ENCODE measurements around the gene ZFP1. TPM values are rescaled to one million over a fixed set of nuclear protein-coding genes. Genes with fewer than 3 reads are reported as not detected.
A peak's percentile ranks its signal among the peaks of the same experiment; 100 is the strongest.

ZFP1 gene
- total and polyA plus RNA-seq, 7 donors: 3.4 to 10.4 (median 6.2) TPM

GRCh38 chr16:75116081-75116910, 32.0 kb upstream of the ZFP1 start, which contains the start of gene LDHD:
Gene LDHD (minus strand): TSS chr16:75116780. CDS start chr16:75116720, 60 bp downstream.
- TF ChIP-seq CTCF (IDR thresholded peaks at IDR 0.05): no peak
- H3K9me3 ChIP-seq: peaks cover under 1% of the 10 kb centered on the region
- no peaks in the 10 kb centered on the region for H3K27me3 ChIP-seq (ENCODE audit: insufficient read depth in 3 of 3, low read length in 2 of 3)
- ATAC-seq (peak; percentile 98 to 99 (median 98)), DNase-seq (peak; percentile 85 to 94)
- H3K4me3 ChIP-seq: peak within 1 kb of the TSS; percentile 77
- peak within 1 kb of the TSS; percentile 84 for H3K27ac ChIP-seq
- H3K36me3 ChIP-seq (ENCODE audit: insufficient read depth in 1 of 2, low read depth in 1 of 2): peaks cover 0 to 22% of the 10 kb centered on the region in 2 donors
- H3K4me1 ChIP-seq: peaks cover 40% of the 10 kb centered on the region
- 20 to 41% (median 32%) methylated on average over 15 of the region's 15 CpGs for WGBS, 3 donors
- intact Hi-C loops (cut with DNase I): no loop called here

DNA sequence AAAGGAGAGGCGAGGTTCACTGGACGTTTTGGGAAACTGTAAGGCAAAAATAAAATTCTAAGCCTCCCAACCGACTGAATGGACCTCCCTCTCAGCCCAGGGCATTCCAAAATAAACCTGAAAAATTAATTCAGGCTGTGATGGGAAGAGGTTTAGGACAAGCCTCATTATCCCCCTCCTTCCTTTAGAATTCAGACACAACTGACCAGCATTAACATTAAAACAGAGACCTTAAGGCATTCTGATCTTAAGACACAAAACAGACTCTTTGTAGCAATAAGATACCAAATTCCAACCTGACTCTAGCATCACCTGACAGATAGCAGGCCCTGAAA, 31.4 kb upstream of the ZFP1 start:
- Histone ChIP-seq H3K4me1 (peaks cover 34% of the 10 kb centered on the region), H3K36me3 (ENCODE audit: insufficient read depth in 1 of 2, low read depth in 1 of 2) (peaks cover 0 to 22% of the 10 kb centered on the region in 2 donors), H3K4me3 (peak overlapping the region; percentile 77), H3K27ac (peak overlapping the region; percentile 84), H3K9me3 (peaks cover 6% of the 10 kb centered on the region), H3K27me3 (ENCODE audit: insufficient read depth in 3 of 3, low read length in 2 of 3) (no peaks in the 10 kb centered on the region)
- DNase-seq (no peak), ATAC-seq (peak in 1 of 4 donors; percentile 1)
- intact Hi-C loops (cut with DNase I): no loop called here
- WGBS, 3 donors: 13 to 20% (median 14%) methylated on average over 3 of the region's 3 CpGs
- no peak for TF ChIP-seq CTCF (IDR thresholded peaks at IDR 0.05)

DNA sequence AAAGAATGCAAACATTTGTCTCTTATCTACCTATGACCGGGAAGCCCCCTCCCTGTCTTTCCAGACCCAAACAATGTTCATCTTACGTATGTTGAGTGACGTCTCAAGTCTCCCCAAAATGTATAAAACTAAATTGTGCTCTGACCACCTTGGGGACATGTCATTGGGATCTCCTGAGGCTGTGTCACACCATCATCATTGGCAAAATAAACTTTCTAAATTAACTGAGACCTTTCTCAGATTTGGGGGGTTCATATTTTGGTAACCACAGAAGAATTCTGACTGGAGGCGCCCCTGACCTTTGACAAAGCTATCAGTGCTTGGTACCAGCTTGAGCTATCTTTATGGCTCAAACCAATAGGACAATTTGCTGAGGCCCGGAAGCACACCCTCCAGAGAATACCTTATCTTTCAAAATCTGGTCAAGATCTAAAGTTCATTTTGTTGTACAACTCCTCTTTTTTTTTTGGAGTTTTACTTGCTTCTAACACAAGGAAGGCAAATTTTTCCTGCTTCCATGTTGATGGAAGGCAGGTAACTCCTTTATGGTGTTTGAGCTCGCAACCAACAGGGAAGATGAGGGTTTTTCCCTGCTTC, 29.3 kb upstream of the ZFP1 start:
- Histone ChIP-seq H3K4me3 (no peak overlapping the region), H3K4me1 (peaks cover 25% of the 10 kb centered on the region), H3K27me3 (ENCODE audit: insufficient read depth in 3 of 3, low read length in 2 of 3) (no peaks in the 10 kb centered on the region), H3K36me3 (ENCODE audit: insufficient read depth in 1 of 2, low read depth in 1 of 2) (peaks cover 0 to 6% of the 10 kb centered on the region in 2 donors), H3K27ac (no peak overlapping the region), H3K9me3 (peaks cover 14% of the 10 kb centered on the region)
- intact Hi-C loops (cut with DNase I): no loop called here
- no peak for TF ChIP-seq CTCF (IDR thresholded peaks at IDR 0.05)
- 85 to 94% (median 88%) methylated on average over 6 of the region's 6 CpGs for WGBS, 3 donors
- no peak for DNase-seq
- ATAC-seq: no peak

- no peak for TF ChIP-seq CTCF (IDR thresholded peaks at IDR 0.05)
- peaks cover 16% of the 10 kb centered on the region for H3K4me1 ChIP-seq
- ATAC-seq: no peak
- intact Hi-C loops (cut with DNase I): no loop called here
- no peak overlapping the region for H3K27ac ChIP-seq
- peaks cover 14% of the 10 kb centered on the region for H3K9me3 ChIP-seq
- H3K36me3 ChIP-seq (ENCODE audit: insufficient read depth in 1 of 2, low read depth in 1 of 2): no peaks in the 10 kb centered on the region
- DNase-seq: no peak
- WGBS, 3 donors: 65 to 74% (median 70%) methylated on average over 4 of the region's 4 CpGs
- no peak overlapping the region for H3K4me3 ChIP-seq
- H3K27me3 ChIP-seq (ENCODE audit: insufficient read depth in 3 of 3, low read length in 2 of 3): no peaks in the 10 kb centered on the region
Observed at GRCh38 chr16:75120253-75120652, 28.1 kb upstream of the ZFP1 start.

Measured in psoas muscle (tissue), 8 donors.